Amygdala (tissue), 56 donors: ENCODE measurements around the gene F11R.
"Not testable (repeated sequence)": the region's sequence is repeated elsewhere in the genome, so short reads cannot be mapped to it uniquely, and the experiment has no call there.

ENCODE experiments used
- DNase-seq, 56 donors: peaks; one replicate each; lab custom pipeline; 2025; lab: John Stamatoyannopoulos, UW

F11R gene

GRCh38 chr1:160981584-160982411 lies 39.2 kb downstream of the F11R start:
- peak in 4 of 56 donors; percentile 1 to 7 (median 2) for DNase-seq

- DNase-seq = no peak
These were observed 41.7 kb downstream of the F11R start for GRCh38 chr1:160979286-160979685.

GRCh38 chr1:160978510-160978927 lies 42.4 kb downstream of the F11R start:
- DNase-seq = no peak

GRCh38 chr1:160975026-160975425 lies 45.9 kb downstream of the F11R start:
- DNase-seq = no peak

- DNase-seq = no peak
These were observed 47.5 kb downstream of the F11R start for GRCh38 chr1:160973491-160973890.

GRCh38 chr1:160972939-160973338 lies 48.0 kb downstream of the F11R start:
- DNase-seq = no peak

- no peak for DNase-seq
These were observed 49.3 kb downstream of the F11R start for GRCh38 chr1:160971618-160972056.

- DNase-seq = no peak
These were observed 57.4 kb downstream of the F11R start for GRCh38 chr1:160963521-160963920.

- no peak for DNase-seq
These were observed 59.5 kb downstream of the F11R start for GRCh38 chr1:160961419-160961818.

- DNase-seq = no peak
These were observed 64.0 kb downstream of the F11R start for GRCh38 chr1:160956966-160957365.

GRCh38 chr1:160954158-160955104 lies 66.5 kb downstream of the F11R start, which contains the start of gene ITLN2:
Gene ITLN2, minus strand, starts transcription at chr1:160954809. Its CDS starts 68 bp downstream, at chr1:160954741.
- DNase-seq = peak in 1 of 56 donors; percentile 1

- DNase-seq = no peak
These were observed 67.9 kb downstream of the F11R start for GRCh38 chr1:160953030-160953429.

- no peak for DNase-seq
These were observed 68.8 kb downstream of the F11R start for GRCh38 chr1:160952129-160952510.

- peak in 34 of 56 donors; percentile 0 to 69 (median 16) for DNase-seq
These were observed 69.4 kb downstream of the F11R start for GRCh38 chr1:160951443-160952128.

GRCh38 chr1:160950657-160951056 lies 70.3 kb downstream of the F11R start:
- no peak for DNase-seq

- no peak for DNase-seq
These were observed 71.1 kb downstream of the F11R start for GRCh38 chr1:160949881-160950280.

GRCh38 chr1:160949216-160949880 lies 71.6 kb downstream of the F11R start:
- DNase-seq = not testable (repeated sequence)

GRCh38 chr1:160947174-160947759 lies 73.7 kb downstream of the F11R start:
- DNase-seq = not testable (repeated sequence)

GRCh38 chr1:160945881-160946280 lies 75.1 kb downstream of the F11R start:
- not testable (repeated sequence) for DNase-seq
